Renal cortex interstitium (tissue), 11 donors: Measurements from ENCODE around the gene RPS6KC1. TPM values are rescaled to one million over a fixed set of nuclear protein-coding genes. Genes with fewer than 3 reads are reported as not detected.
"Not testable (repeated sequence)": the region's sequence is repeated elsewhere in the genome, so short reads cannot be mapped to it uniquely, and the experiment has no call there.

Experiments
- DNase-seq, 11 donors: peaks; one replicate each; pipeline ENCODE4 v3.0.0-alpha.2; 2013; ENCODE audit warnings: low read depth in 9 of 11, low spot score in 4 of 11; ENCODE audit errors: extremely low read depth in 1 of 11
- polyA plus RNA-seq, 3 donors: library from polyadenylated mRNA; unstranded; fragments of 120-200 nt; gene quantifications; one replicate each; pipeline ENCODE4 v1.2.1, GENCODE V29; 2013; ENCODE audit not compliant: insufficient read length in 3 of 3

The RPS6KC1 gene
- polyA plus RNA-seq, 3 donors = 21.9 to 23.5 (median 22.6) TPM

GRCh38 chr1:213297021-213297420 lies 246.0 kb downstream of the RPS6KC1 start:
- no peak for DNase-seq

GRCh38 chr1:213300433-213300832 lies 249.4 kb downstream of the RPS6KC1 start:
- DNase-seq = no peak

GRCh38 chr1:213301524-213301923 lies 250.5 kb downstream of the RPS6KC1 start:
- DNase-seq = not testable (repeated sequence)

GRCh38 chr1:213303286-213303685 lies 252.2 kb downstream of the RPS6KC1 start:
- no peak for DNase-seq

- DNase-seq = no peak
These were observed 264.5 kb downstream of the RPS6KC1 start for GRCh38 chr1:213315571-213315970.

GRCh38 chr1:213318458-213318857 lies 267.4 kb downstream of the RPS6KC1 start:
- not testable (repeated sequence) for DNase-seq

GRCh38 chr1:213320191-213320870 lies 269.3 kb downstream of the RPS6KC1 start:
- DNase-seq = no peak

Other genes starting within 250 kb of the RPS6KC1 start
- gene SPATA45, start 203.6 kb upstream of the RPS6KC1 start, polyA plus RNA-seq = under 1 TPM in 2 of 3 donors, not detected in 1; 0.20 to 0.41 TPM
- 10 to 100 TPM; 19.7 to 32.2 (median 31.7) TPM for gene FLVCR1, start 193.0 kb upstream of the RPS6KC1 start, polyA plus RNA-seq
- gene VASH2, start 100.7 kb upstream of the RPS6KC1 start, polyA plus RNA-seq = 10 to 100 TPM; 21.5 to 24.7 (median 22.7) TPM
- gene ANGEL2, start 35.4 kb upstream of the RPS6KC1 start, polyA plus RNA-seq = 10 to 100 TPM; 32.3 to 51.4 (median 39.1) TPM